ENCODE data around the gene GRPEL2.

GRPEL2 gene

DNA sequence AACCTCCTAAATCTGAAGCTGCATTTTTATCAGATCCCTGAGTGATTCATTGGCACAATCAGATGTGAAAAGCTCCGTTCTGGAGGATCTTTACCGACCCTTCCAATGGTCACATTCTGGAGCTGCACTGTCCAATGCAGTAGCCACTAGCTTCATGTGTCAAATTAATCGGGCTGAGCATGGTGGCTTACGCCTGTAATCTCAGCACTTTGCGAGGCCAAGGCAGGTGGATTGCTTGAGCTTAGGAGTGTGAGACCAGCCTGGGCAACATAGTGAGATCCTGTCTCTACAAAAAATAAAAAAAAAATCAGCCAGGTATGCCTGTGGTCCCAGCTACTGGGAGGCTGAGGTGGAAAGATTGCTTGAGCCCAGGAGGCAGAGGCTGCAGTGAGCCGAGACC, 30.1 kb downstream of the GRPEL2 start:
- no peak for TF ChIP-seq TAF1 (IDR thresholded peaks at IDR 0.05; ENCODE audit: borderline replicate concordance, insufficient read depth, low read length)
- TF ChIP-seq POLR2AphosphoS5 (IDR thresholded peaks at IDR 0.05; ENCODE audit: low read depth, low read length): no peak
- TF ChIP-seq SIN3A (IDR thresholded peaks at IDR 0.05; ENCODE audit: borderline replicate concordance, insufficient read depth, low read length): no peak
- no peak for TF ChIP-seq FOXP2 (optimal IDR thresholded peaks at IDR 0.05; ENCODE audit: borderline replicate concordance, extremely low read depth, extremely low read length, insufficient read depth)
- TF ChIP-seq, protein P1, sequence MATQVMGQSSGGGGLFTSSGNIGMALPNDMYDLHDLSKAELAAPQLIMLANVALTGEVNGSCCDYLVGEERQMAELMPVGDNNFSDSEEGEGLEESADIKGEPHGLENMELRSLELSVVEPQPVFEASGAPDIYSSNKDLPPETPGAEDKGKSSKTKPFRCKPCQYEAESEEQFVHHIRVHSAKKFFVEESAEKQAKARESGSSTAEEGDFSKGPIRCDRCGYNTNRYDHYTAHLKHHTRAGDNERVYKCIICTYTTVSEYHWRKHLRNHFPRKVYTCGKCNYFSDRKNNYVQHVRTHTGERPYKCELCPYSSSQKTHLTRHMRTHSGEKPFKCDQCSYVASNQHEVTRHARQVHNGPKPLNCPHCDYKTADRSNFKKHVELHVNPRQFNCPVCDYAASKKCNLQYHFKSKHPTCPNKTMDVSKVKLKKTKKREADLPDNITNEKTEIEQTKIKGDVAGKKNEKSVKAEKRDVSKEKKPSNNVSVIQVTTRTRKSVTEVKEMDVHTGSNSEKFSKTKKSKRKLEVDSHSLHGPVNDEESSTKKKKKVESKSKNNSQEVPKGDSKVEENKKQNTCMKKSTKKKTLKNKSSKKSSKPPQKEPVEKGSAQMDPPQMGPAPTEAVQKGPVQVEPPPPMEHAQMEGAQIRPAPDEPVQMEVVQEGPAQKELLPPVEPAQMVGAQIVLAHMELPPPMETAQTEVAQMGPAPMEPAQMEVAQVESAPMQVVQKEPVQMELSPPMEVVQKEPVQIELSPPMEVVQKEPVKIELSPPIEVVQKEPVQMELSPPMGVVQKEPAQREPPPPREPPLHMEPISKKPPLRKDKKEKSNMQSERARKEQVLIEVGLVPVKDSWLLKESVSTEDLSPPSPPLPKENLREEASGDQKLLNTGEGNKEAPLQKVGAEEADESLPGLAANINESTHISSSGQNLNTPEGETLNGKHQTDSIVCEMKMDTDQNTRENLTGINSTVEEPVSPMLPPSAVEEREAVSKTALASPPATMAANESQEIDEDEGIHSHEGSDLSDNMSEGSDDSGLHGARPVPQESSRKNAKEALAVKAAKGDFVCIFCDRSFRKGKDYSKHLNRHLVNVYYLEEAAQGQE (IDR thresholded peaks at IDR 0.05; ENCODE audit: insufficient read depth in 1 of 2, low read depth in 2 of 2, low read length in 2 of 2): no peak

DNA sequence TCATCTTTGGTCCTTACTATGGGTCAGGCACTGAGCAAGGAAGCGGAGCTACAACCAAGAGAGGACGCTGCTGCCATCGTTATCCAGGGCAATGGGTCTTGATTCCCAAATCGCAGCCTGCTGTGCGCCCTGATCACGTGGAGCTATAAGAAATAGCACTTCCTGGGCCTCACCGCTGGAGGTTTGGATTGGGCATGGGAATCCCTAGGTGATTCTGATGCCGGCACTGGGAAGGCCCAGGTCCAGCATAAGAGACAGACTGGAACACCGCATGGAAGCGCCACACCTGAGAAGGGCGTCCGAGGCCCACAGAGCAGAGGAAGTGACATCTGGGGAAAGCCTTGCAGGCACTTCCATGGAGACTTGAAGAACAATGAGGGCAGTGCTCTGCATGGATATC, 30.8 kb downstream of the GRPEL2 start:
- TF ChIP-seq FOXP2 (optimal IDR thresholded peaks at IDR 0.05; ENCODE audit: borderline replicate concordance, extremely low read depth, extremely low read length, insufficient read depth) (no peak), SIN3A (IDR thresholded peaks at IDR 0.05; ENCODE audit: borderline replicate concordance, insufficient read depth, low read length) (no peak), POLR2AphosphoS5 (IDR thresholded peaks at IDR 0.05; ENCODE audit: low read depth, low read length) (no peak), TAF1 (IDR thresholded peaks at IDR 0.05; ENCODE audit: borderline replicate concordance, insufficient read depth, low read length) (no peak)
- TF ChIP-seq, protein P1 (IDR thresholded peaks at IDR 0.05; ENCODE audit: insufficient read depth in 1 of 2, low read depth in 2 of 2, low read length in 2 of 2): no peak

DNA sequence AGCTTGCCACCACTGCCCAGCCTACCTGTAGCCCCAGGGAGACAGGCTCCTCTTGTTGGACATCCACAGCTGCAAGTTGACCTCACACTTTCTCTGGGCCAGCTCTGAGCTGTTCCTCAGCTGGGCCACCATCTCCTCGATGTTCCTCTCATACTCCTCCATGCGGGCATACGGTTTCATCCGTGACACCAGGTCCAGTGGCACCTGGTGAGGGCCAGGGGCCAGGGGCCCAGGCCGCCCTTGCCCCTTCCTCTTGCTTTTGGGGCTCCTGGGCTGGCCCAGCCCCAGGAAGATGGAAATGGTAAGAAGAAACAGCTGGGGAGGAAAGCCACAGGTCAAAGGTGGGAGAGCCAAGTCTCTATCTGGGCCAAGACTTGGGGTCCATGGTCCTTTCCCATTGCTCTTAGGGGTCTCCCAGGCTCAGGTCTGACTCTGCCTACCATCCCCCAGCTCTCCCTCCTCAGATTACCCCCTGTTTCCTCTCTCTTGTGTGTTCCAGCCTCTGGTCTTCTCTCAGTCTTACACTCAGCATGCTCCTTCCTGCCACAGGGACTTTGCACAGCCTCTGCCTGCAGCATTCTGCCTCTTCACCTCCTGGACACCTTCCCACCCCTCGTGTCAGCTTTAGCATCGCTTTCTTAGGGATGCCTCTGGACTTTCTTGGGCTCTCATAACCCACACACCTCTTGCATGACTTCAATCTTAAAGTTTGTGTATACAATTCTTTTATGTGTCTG, 31.6 kb downstream of the GRPEL2 start:
- TF ChIP-seq TAF1 (IDR thresholded peaks at IDR 0.05; ENCODE audit: borderline replicate concordance, insufficient read depth, low read length): no peak
- TF ChIP-seq, protein P1 (IDR thresholded peaks at IDR 0.05; ENCODE audit: insufficient read depth in 1 of 2, low read depth in 2 of 2, low read length in 2 of 2): no peak
- no peak for TF ChIP-seq SIN3A (IDR thresholded peaks at IDR 0.05; ENCODE audit: borderline replicate concordance, insufficient read depth, low read length)
- TF ChIP-seq POLR2AphosphoS5 (IDR thresholded peaks at IDR 0.05; ENCODE audit: low read depth, low read length): no peak

DNA sequence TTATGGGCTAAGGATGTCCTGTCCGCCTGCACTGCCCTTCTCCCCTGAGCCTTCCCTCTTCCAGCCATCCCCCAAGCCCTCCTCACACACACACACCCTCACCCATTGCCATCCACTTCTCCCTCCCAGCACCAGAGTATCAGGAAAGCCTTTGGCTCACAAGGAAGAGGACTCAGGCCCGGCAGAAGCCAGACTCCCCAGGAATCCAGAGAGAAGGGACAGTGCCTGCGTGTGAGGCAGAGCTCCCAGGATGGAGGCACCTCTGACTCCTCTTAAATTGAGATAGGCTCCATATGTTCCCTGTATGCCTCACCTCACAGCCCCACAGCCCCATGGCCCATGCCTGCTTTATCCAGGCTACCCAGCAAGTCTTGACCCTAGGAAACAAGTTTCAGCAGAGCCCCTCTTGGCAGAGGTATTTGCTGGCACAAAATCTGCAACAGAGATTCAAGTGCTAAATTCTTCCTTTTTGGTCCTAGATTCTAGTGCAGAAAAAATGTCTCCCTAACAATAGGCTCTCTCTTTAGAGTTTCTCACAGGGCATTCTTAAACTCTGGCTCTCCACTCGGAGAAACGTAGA, 33.0 kb downstream of the GRPEL2 start:
- TF ChIP-seq TAF1 (IDR thresholded peaks at IDR 0.05; ENCODE audit: borderline replicate concordance, insufficient read depth, low read length) (no peak), FOXP2 (optimal IDR thresholded peaks at IDR 0.05; ENCODE audit: borderline replicate concordance, extremely low read depth, extremely low read length, insufficient read depth) (no peak), POLR2AphosphoS5 (IDR thresholded peaks at IDR 0.05; ENCODE audit: low read depth, low read length) (no peak), SIN3A (IDR thresholded peaks at IDR 0.05; ENCODE audit: borderline replicate concordance, insufficient read depth, low read length) (no peak)
- TF ChIP-seq, protein P1 (IDR thresholded peaks at IDR 0.05; ENCODE audit: insufficient read depth in 1 of 2, low read depth in 2 of 2, low read length in 2 of 2): no peak
